HUES48 (cell line): ENCODE results near the gene LAMB1.

Experiments
- H3K27ac ChIP-seq: one replicate; pipeline ENCODE4 v1.7.0; 2013; ENCODE audit warnings: low read depth, low read length, inconsistent platforms
- H3K27me3 ChIP-seq: 2 replicates; pipeline ENCODE4 v1.6.1; 2013; ENCODE audit warnings: mild to moderate bottlenecking, low read length; ENCODE audit not compliant: control insufficient read depth, insufficient read depth
- H3K36me3 ChIP-seq: 2 replicates; pipeline ENCODE4 v1.6.1; 2013; ENCODE audit warnings: low read length; ENCODE audit not compliant: control insufficient read depth, insufficient read depth
- H3K4me1 ChIP-seq: 2 replicates; pipeline ENCODE4 v1.6.1; 2013; ENCODE audit warnings: mild to moderate bottlenecking, low read length; ENCODE audit not compliant: control insufficient read depth, insufficient read depth
- H3K4me3 ChIP-seq: 2 replicates; pipeline ENCODE4 v1.5.1; 2013; ENCODE audit warnings: mild to moderate bottlenecking, low read depth, low read length
- H3K9ac ChIP-seq: 2 replicates; pipeline ENCODE4 v1.6.1; 2013; ENCODE audit warnings: mild to moderate bottlenecking, low read depth, low read length, moderate library complexity
- H3K9me3 ChIP-seq: 2 replicates; pipeline ENCODE4 v1.6.1; 2013; ENCODE audit warnings: low read length; ENCODE audit not compliant: control insufficient read depth, insufficient read depth

LAMB1 gene

DNA sequence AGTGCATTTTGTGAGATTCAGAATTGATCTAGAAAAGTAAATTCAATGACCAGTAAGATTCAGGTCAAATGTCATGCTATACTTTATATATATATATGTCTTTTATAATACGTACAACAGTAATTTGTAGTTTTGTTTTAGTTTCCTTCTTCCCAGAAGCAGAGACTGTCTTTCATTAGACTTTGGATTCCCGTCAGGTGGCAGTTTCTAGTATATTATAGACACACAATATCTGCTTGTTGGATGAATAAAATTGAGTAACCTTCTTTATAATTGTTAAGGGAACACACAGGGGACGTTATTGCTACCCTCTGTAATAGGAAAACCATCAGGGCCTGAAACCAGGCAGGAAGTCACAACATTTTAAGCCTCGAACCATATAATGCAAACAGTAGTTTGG is 5.3 kb upstream of the LAMB1 start:
- no peaks in the 10 kb centered on the region for H3K9me3 ChIP-seq
- no peaks in the 10 kb centered on the region for H3K36me3 ChIP-seq
- no peak overlapping the region for H3K4me3 ChIP-seq
- peaks cover 53% of the 10 kb centered on the region for H3K27me3 ChIP-seq
- no peak overlapping the region for H3K9ac ChIP-seq
- H3K27ac ChIP-seq = no peak overlapping the region
- H3K4me1 ChIP-seq = peaks cover 11% of the 10 kb centered on the region

- no peak overlapping the region for H3K27ac ChIP-seq
Measured at GRCh38 chr7:108007762-108008161, 4.8 kb upstream of the LAMB1 start.

GRCh38 chr7:108007261-108007660 is 4.3 kb upstream of the LAMB1 start:
- H3K4me3 ChIP-seq = no peak overlapping the region
- H3K9ac ChIP-seq = no peak overlapping the region
- no peaks in the 10 kb centered on the region for H3K36me3 ChIP-seq
- no peaks in the 10 kb centered on the region for H3K9me3 ChIP-seq
- peaks cover 11% of the 10 kb centered on the region for H3K4me1 ChIP-seq
- peaks cover 60% of the 10 kb centered on the region for H3K27me3 ChIP-seq
- no peak overlapping the region for H3K27ac ChIP-seq

More at GRCh38 chr7:108007762-108008161, 4.8 kb upstream of the LAMB1 start:
- H3K9ac ChIP-seq = no peak overlapping the region
- peaks cover 11% of the 10 kb centered on the region for H3K4me1 ChIP-seq
- H3K4me3 ChIP-seq = no peak overlapping the region
- H3K27me3 ChIP-seq = peaks cover 56% of the 10 kb centered on the region
- H3K9me3 ChIP-seq = no peaks in the 10 kb centered on the region
- H3K36me3 ChIP-seq = no peaks in the 10 kb centered on the region

DNA sequence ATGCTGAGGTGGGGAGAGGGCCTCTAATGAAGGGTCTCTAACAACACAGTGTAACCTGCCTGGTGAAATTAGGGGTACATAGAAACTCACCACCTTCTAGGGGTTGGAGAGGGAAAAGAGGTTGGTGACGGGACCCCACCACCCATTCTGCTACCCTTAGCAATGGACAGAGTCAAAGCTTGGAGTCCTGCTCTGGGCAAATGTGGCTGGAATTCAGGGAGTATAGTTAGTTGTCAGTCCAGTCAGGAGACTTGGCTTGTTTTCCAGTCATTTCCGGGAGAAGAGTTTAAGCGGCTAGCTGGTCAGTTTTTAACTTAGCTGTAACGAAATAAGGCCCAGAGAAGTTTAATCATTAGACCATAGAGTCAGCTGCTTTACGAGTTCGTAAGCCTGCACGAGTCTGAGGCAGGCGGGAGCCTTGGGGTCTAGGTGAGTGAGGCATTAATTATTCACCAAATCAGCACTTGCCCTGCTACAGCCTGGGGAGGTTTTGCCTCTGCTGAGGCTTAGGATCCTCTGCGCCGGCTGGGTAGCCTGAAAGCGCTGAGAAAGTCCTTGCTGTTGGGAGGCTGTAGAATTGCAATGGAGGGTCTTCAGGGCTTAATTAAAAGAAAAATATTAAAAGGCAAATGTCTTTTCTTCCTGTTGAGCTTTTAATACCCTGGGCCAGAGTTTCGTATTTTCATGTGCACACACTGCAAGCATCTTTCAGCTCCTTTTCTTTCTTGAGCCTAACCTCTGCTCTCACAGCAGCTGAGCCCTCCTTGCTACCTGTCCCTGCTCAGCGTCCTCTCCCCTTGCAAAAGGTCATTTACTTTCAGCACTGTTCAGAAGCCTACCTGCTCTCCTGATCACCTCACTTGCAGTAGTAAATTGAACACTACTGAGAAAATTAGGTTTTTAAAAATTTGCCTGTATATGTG is 1.5 kb upstream of the LAMB1 start:
- Histone ChIP-seq H3K9me3 (no peaks in the 10 kb centered on the region), H3K9ac (no peak overlapping the region), H3K4me3 (peak overlapping the region; percentile 45; the same call in 1 of the 2 replicates), H3K36me3 (peaks cover 7% of the 10 kb centered on the region; the same call in 1 of the 2 replicates), H3K27ac (peak overlapping the region; percentile 26), H3K27me3 (peaks cover 76% of the 10 kb centered on the region), H3K4me1 (peaks cover 19% of the 10 kb centered on the region)

DNA sequence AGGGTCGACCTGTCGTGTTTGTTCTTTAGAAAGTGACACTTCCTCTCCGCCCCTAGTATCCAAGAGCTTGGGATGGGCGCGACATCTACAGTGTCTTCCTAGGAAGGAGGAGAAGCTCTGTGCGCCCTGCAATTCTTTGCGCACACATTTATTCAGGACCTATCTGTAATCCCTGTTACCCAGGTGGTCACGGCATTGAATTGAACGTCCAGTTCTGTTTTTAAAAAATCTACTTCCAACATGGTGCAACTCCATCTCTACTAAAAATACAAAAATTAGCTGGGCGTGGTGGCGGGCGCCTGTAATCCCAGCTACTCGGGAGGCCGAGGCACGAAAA is 606 bp upstream of the LAMB1 start:
- Histone ChIP-seq H3K27ac (peak overlapping the region; percentile 62), H3K9ac (no peak overlapping the region), H3K27me3 (peaks cover 72% of the 10 kb centered on the region), H3K4me3 (peak overlapping the region; percentile 77), H3K9me3 (no peaks in the 10 kb centered on the region), H3K36me3 (peaks cover 12% of the 10 kb centered on the region; the same call in 1 of the 2 replicates), H3K4me1 (peaks cover 19% of the 10 kb centered on the region)

DNA sequence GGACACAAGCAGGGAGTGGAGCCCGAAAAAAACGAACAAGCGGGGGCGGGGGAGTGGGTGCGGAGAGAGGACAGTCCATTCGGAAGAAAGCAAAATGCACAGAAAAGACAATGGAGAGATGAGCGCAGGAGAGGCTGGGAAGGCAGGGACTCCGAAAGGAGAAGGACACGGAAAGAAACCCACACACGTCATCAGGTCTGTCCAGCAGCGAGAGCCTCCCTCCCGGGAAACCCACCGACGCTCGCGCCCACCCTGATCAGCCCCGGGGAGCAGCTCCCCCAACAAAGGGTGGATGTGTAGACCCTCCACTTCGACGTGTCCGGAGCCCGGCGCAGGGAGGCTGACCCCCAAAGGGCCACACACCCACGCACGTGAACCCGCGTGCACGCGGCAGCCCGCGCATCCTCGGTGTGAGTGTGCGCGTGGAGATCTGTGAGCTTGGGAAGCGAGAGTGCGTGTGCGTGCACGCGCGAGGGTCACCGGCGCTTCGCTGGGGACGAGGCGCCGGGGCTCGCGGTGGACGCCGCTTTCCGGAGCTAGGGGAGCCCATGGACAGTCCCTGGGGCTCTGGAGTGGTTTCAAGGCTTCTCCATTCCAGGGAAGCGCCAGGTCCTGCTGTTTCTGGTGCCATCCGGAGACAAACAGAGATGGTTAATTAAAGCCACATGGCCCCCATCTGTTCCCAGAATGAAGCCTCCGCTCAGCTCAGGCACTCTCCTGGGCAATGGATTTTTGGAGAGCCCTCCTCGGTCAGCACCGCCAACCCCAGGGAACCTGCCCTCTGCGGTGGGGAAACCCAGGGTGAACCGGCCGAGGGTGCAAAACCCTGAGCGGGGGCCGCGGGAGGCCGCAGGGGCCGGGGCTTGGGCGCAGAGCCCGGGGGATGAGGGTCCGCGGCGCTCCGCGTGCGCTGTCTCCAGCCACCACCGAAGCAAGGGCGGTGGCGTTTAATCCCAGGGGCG is 916 bp downstream of the LAMB1 start:
- peaks cover 19% of the 10 kb centered on the region for H3K4me1 ChIP-seq
- peaks cover 25% of the 10 kb centered on the region for H3K36me3 ChIP-seq
- peak overlapping the region; percentile 73 for H3K9ac ChIP-seq
- peak overlapping the region; percentile 77 for H3K4me3 ChIP-seq
- peak overlapping the region; percentile 62 for H3K27ac ChIP-seq
- H3K27me3 ChIP-seq = peaks cover 61% of the 10 kb centered on the region
- no peaks in the 10 kb centered on the region for H3K9me3 ChIP-seq

GRCh38 chr7:108000875-108001763 is 1.8 kb downstream of the LAMB1 start:
- Histone ChIP-seq H3K4me1 (peaks cover 19% of the 10 kb centered on the region), H3K36me3 (peaks cover 33% of the 10 kb centered on the region), H3K9me3 (no peaks in the 10 kb centered on the region), H3K27ac (no peak overlapping the region), H3K9ac (no peak overlapping the region), H3K27me3 (peaks cover 52% of the 10 kb centered on the region), H3K4me3 (peak overlapping the region; percentile 77)

DNA sequence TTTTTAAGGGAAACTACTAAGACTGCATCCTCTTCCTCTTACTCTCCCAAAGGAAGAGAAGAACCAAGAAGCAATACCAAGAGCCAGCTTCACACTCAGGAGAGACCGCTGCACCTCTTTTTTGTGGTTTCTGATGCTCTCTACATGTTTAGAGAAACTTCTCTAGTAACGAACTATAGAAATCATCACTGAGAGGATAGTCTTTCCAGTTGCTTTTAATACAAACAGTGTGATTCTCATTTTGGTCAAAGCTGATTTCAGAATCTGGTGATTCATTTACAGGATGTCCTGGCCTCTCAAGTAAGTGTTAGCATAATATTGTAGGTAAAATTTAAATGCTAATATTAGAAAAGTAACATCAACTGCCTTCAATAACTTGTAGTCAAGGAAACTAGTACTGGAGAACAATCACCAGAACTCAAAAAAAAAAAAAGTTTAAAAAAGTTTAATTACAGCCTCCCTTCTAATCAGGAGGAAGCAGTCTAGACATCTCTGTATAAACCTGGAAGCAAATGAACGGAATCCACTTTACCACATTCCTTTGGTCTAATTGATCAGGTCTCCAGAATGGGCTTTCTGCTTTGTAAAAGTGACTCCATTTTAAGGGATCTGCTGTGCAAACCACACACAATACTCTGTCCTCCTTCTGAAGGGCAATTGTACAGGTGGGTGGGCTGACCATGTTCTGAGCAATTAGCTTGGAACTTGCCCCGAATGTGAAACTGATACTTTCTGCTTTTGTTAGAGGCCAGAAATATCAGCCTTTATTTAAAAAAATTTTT is 3.0 kb downstream of the LAMB1 start:
- H3K27ac ChIP-seq = no peak overlapping the region
- H3K9me3 ChIP-seq = no peaks in the 10 kb centered on the region
- H3K36me3 ChIP-seq = peaks cover 34% of the 10 kb centered on the region
- H3K4me3 ChIP-seq = no peak overlapping the region
- H3K27me3 ChIP-seq = peaks cover 40% of the 10 kb centered on the region
- H3K9ac ChIP-seq = no peak overlapping the region
- H3K4me1 ChIP-seq = peaks cover 29% of the 10 kb centered on the region

- H3K36me3 ChIP-seq = peaks cover 45% of the 10 kb centered on the region
- H3K9ac ChIP-seq = no peak overlapping the region
- H3K27ac ChIP-seq = no peak overlapping the region
- H3K9me3 ChIP-seq = no peaks in the 10 kb centered on the region
- H3K4me3 ChIP-seq = no peak overlapping the region
- H3K27me3 ChIP-seq = peaks cover 29% of the 10 kb centered on the region
- H3K4me1 ChIP-seq = peaks cover 25% of the 10 kb centered on the region
Measured at GRCh38 chr7:107998660-107999480, 4.1 kb downstream of the LAMB1 start.
